ENCODE data around the gene F8.

DNA sequence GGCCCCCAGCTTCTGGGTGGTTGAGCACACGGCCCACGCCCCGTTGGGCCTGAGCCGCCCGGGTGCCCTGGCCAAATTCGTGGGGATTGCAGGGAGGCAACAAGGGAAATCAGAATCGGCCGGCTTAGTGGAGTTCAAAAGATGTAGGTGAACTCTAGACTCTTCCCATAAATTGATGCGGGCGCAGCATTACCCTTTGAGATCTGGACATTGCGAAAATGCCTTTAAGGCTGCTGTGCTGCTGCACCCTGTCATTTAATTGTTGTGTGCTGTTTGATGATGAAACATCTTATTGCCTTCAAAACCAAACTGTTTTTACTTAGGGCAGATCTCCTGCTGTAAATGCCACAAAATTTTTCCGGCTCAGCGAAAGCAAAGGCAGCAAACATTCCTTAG lies 216.8 kb downstream of the F8 start:
- TF ChIP-seq YY1 (IDR thresholded peaks at IDR 0.05; ENCODE audit: insufficient read depth, insufficient read length) (no peak), SUZ12 (IDR thresholded peaks at IDR 0.05; ENCODE audit: extremely low read depth, insufficient read depth, insufficient read length) (no peak), ZNF274 (IDR thresholded peaks at IDR 0.05; ENCODE audit: low read depth, low read length) (no peak)

All from NT2/D1 (cell line).